Stimulated activated CD4-positive, alpha-beta T cell treated with anti-CD3 and anti-CD28 coated beads, Interleukin-4, amount 100 ng/mL, for 4 hours (primary cell): ENCODE results near the gene DSCAML1.
"Not testable (repeated sequence)": the region's sequence is repeated elsewhere in the genome, so short reads cannot be mapped to it uniquely, and the experiment has no call there.

ENCODE experiments used
- DNase-seq, 2 experiments: peaks; one replicate each; pipeline ENCODE4 v3.0.0-alpha.2; 2020

DSCAML1 gene

GRCh38 chr11:117458275-117459122, 338.5 kb downstream of the DSCAML1 start:
- peak in 1 of 2 experiments; percentile 13 for DNase-seq

GRCh38 chr11:117457835-117458234, 339.2 kb downstream of the DSCAML1 start:
- DNase-seq = no peak

- DNase-seq = no peak
Measured at GRCh38 chr11:117457031-117457785, 339.8 kb downstream of the DSCAML1 start.

DNA sequence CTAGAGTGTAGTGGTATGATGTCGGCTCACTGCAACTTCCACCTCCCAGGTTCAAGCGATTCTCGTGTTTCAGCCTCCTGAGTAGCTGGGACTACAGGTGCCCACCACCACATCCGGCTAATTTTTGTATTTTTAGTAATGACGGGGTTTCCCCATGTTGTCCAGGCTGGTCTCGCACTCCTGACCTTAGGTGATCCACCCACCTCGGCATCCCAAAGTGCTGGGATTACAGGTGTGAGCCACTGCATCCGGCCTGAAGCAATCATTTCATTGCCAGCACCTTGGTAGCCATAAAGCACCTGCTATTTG, 340.3 kb downstream of the DSCAML1 start:
- DNase-seq = not testable (repeated sequence)

DNA sequence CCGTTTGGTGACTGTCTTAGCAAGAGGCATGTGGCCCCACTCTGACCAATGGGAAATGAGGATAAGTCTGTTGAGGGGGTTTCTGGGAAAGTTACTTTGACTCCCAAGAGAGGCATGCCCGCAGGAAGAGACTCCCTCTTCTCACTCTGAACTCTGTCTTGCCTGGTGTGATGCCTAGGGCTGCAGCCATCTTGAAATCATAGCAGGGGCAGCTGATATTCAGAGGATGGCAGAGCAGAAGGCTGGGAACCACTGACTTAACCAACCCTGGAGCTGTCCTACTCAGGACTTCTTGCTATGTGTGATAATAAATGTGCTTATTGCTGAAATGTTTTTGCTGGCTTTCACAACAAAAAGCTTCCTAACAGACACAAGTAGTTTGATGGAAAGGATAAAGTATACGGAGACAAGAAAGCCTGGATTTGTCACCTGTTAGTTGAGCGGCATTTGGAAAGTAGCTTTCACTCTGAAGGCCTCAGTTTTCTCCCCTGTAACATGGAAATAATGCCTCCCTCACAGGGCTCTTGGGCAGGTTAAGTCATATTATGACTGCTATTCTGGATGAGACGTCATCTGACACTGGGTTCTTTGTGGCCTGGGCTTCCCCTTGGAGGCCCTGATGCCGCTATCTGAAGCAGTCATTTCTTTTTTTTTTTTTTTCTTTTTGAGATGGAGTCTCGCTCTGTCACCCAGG, 340.8 kb downstream of the DSCAML1 start:
- no peak for DNase-seq

DNA sequence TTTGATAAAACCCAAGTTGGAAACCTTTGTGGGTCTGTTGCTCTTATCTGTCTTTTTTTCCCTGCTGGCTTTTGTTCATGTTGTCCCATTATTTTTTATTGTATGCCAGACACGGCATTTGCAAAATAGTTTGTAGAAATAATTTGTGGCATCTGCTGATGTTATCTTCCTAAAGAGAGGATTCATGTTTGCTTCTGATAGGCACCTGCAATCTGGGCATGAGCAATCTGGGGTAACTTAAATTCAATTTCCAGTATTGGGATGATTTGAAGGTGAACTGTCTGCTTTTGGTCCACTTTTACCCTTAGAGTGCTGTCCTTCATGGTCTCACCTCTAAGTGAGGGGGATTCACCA, 342.5 kb downstream of the DSCAML1 start:
- DNase-seq = no peak

DNA sequence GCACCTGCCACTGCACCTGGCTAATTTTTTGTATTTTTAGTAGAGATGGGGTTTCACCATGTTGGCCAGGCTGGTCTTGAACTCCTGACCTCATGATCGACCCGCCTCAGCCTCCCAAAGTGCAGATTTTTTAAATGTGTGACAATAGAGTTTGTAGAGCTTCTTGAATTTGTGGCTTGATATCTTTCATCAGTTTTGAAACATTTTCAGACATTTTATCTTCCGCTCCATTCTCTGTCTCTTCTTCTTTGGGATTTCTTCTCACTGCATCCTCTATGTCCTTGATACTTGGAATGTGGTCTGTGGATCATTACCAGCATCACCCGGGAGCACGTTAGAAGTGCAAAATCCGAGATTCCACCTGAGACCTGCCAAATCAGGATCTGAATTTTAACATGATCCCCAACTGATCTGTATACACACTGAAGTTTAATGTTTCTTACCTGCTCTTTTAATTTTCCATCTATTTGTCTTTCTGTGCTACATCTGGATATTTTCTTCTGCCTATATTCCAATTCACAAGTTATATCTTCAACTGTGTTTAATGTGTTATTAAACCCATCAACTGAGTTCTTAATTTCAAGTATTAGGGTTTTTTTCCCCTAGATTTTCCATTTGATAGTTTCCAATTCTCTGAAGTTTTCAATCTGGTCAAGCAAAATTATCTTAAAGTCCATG, 343.0 kb downstream of the DSCAML1 start:
- no peak for DNase-seq

GRCh38 chr11:117449111-117449693, 347.8 kb downstream of the DSCAML1 start:
- no peak for DNase-seq

DNA sequence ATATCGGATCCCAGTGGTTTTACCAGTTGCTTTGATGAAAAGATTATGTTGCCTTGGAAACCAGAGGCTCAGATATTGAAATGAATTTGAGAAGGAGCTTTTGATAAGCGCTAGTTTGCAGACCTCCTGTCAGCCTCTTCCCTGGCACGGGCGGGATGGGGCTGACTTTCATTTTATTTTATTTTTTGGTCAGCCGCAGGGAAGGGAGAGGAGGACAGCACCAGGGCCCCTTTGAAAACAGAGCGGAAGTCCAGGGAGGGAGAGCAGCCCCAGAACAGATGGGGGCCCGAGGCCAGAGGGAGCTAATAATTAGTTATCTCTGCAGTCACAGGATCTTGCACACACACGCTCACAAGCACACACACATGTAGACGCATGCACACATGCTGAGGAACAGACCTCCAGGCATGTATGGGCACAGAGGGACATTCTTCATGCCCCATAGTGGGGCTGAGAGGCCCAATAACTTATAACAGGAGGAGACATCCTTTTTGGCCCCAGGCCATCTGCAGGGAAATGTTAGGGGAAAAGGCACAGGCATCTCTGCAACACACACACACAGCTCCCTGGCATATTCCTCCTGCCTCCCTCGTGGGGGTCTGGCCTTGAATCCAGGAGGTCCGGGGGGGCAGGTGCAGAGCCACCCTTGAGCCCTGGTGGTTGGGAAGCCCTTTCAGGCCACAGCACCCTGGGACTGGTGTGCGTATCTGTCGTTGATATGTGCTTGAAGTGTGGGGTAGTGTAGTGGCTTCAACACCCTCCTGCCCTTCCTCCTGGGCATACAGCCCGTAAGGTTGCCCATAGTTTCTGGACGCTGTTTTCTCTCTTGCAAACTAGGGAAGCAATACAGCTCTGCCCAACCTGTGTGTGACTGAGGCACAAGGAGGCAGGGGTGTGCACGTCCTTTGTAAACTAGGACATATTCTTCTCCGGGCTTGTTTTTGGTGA, 352.0 kb downstream of the DSCAML1 start:
- no peak for DNase-seq

- no peak for DNase-seq
Measured at GRCh38 chr11:117444256-117444655, 352.8 kb downstream of the DSCAML1 start.

- DNase-seq = no peak
Measured at GRCh38 chr11:117443266-117444186, 353.5 kb downstream of the DSCAML1 start.

DNA sequence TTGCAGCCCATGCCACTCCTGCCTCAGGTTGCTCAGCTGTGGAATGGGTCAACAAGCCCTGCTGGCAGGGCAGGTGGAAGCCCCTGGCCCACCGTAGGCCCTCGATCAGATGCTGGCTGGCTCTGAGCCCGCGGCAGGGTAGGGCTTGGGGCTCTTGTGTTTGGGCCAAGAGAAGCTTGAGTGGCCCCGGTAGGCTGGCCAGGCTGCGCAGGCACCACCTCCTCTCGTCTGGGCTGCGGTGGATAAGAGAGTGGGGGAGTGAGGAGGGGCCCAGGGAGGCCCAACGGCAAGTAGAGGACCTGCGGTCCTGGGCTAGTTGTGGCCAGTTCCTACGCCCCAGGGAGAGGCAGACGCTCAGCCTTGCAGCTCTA, 354.2 kb downstream of the DSCAML1 start:
- DNase-seq = no peak

DNA sequence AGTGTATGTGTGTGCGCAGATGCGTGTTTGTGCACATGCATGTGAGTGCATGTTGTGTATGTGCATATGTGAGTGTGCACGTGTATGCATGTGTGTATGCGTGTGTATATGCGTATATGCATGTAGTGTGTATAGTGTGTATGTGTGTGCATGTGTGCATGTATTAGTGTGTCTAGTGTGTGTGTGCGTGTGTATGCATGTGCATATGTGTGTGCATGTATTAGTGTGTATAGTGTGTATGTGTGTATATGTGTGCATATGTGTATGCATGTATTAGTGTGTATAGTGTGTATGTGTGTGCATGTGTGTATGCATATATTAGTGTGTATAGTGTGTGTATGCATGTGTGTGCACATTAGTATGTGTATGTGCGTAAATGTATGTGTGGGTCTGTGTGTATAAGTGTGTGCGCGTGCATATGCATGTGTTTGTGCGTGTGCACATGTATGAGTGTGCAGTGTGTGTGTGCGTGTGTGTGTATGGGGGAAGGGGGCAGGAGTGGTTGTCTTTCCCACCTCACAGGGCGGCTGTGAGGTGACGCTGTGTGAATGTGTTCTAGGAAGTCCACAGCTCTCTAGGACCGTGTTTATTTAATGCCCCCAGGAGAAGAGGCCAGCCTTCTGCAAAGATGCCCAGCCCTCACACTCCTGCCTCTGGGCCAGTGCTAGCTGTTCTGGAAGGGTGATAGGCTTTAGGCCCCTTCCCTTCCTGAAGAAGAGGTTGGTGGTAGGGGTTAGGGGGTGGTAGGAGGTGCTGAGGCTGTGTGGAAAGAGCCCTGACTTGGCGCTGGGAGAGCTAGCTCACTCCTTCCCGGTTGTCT, 354.8 kb downstream of the DSCAML1 start:
- DNase-seq = no peak

DNA sequence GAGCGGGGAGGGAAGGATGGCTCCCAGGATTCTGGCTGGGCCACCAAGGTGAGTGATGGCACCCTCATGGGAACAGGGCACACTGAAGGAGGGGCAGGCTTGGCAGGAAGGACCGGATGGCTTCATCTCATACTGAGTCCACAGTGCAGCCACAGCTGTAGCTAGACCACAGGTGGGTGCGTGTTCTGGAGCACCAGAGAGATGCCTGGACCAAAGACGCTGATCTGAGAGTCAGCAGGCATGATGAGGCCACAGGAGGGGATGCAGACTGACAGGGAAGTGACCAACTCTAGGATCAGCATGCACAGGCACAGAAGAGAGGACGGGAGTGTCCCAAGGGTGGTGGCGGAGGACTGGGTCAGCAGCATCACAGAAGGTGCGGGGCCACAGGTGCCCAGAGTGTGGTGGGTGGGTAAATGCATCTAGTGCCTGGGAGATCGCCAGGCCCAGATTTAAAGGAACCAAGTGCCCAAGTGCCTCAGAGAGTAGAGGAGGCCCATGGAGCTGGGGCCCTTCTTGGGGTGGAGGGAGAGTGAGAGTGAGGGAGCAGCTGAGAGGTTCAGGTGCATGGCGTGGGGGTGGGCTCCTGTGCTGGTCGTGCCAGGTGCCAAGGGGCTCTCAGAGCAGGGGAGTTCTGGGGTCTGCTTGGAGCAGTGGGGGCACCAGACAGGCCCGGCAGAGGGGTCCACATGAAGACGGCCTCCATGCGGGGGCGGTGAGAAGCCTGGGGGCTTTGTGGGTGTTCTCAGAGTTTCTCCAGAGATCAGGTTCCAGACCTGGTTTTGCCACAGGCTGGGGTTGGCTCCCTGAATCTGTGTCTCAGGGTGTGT, 355.7 kb downstream of the DSCAML1 start:
- DNase-seq = no peak

DNA sequence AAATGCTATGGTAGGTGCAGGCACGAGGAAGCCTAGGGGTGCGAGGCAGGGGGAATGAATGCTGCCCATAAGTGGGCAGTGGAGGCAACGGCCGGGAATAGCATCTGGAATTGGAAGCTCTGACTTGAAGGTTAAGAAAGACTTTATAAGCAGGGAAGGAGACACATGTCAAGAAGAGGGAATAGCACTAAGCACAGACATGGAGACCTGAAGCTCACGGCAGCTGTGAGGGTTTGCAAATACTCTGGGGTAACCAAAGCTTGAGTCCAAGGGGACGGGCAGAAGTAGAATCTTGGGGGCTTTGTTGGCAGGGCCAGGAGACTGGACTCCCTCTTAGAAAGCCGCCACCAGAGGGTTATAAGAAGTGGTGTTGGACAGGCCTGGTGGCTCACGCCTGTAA, 356.8 kb downstream of the DSCAML1 start:
- no peak for DNase-seq

- no peak for DNase-seq
Measured at GRCh38 chr11:117439256-117439655, 357.8 kb downstream of the DSCAML1 start.

DNA sequence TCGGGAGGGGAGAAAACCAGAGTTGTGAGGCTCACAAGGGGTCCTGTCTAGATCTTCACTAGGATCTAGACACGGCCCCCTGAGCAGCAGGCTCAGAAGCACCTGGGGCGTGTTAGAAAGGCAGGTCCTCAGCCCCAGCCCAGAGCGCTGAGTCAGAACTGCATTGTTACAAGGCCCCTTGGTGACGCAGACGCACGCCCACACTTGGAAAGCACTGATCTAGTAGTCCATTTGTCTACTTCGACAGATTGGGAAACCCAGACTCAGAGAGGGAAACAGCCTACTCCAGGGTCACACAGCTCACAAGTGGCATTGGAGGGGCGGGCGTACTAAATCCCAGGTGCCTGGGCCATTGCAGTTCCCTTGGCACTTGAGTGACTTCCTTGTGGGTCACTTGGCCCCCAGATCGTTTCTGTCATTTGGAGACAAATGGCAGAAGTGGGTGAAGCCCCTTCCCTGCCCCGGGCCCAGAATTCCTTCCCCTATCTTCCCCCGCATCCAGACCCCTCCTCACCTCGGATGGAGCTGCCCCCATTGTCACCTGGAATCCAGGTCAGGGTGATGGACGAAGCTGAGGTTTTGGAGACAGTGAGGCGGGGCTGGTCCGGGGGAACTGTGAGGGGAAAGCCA, 358.5 kb downstream of the DSCAML1 start:
- no peak for DNase-seq

DNA sequence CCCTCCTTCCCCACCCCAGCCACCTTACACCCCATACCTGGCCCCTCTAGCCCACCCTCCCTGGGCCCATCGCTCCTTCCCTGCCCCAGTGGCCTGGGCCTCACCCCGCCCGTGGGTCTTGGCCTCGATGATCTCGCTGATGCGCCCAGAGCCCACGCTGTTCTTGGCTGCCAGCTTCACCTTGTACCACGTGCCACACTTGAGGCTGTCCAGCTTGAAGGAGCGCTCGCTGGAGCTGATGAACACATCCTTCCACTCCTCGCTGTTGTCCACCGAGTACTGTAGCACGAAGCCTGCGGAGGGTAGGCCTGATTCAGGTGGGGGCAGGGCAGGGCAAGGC, 359.3 kb downstream of the DSCAML1 start:
- DNase-seq = no peak
